ENCODE measurements around the gene GCNT1. TPM values are rescaled to one million over a fixed set of nuclear protein-coding genes. Genes with fewer than 3 reads are reported as not detected.

GCNT1 gene
- total and polyA plus RNA-seq, 2 of the 4 experiments (the other 2 are of a cell fraction) = 12.5 to 46.6 TPM

DNA sequence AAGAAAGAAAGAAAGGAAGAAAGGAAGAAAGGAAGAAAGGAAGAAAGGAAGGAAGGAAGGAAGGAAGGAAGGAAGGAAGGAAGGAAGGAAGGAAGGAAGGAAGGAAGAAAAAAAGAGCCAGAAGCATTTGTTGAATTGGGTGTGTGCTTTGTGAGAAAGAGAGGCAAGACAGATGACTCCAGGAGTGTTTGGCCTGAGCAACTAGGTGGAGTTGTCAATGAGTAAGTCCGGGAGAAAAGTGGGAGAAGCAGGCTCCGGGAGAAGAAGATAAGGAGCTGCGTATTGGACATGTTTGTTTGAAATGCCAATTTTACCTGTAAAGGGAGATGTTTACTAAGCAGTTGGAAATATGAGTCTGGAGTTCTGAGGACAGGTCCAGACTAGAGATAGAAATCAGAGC, 15.1 kb upstream of the GCNT1 start:
- Histone ChIP-seq H2AFZ (replicated peaks; ENCODE audit: low read length, poor library complexity) (no peak overlapping the region), H3K9me3 (ENCODE audit: control insufficient read depth, insufficient read depth, low read length) (no peaks in the 10 kb centered on the region), H3K4me3 (ENCODE audit: insufficient read depth, low read depth, low read length) (no peak overlapping the region), H3K14ac (replicated peaks; ENCODE audit: low read depth, low read length) (no peak overlapping the region), H2AK5ac (ENCODE audit: low read depth, low read length) (no peak overlapping the region), H3K4ac (ENCODE audit: low read depth, low read length) (no peak overlapping the region), H4K20me1 (ENCODE audit: insufficient read depth, low read length) (no peaks in the 10 kb centered on the region), H3K27me3 (ENCODE audit: control insufficient read depth, insufficient read depth, low read length) (no peaks in the 10 kb centered on the region), H4K8ac (ENCODE audit: low read depth in 2 of 2, low read length in 2 of 2) (no peak overlapping the region), H4K5ac (ENCODE audit: low read depth, low read length) (no peak overlapping the region), H3K23ac (ENCODE audit: low read depth, low read length) (no peak overlapping the region), H2BK5ac (ENCODE audit: low read depth, low read length, poor library complexity, severe bottlenecking) (no peak overlapping the region), H3K36me3 (ENCODE audit: control insufficient read depth, insufficient read depth, low read length) (no peaks in the 10 kb centered on the region), H3K9me1 (ENCODE audit: insufficient read depth, low read length) (no peaks in the 10 kb centered on the region), H3K18ac (ENCODE audit: low read depth, low read length) (no peak overlapping the region), H2BK20ac (ENCODE audit: low read depth, low read length) (no peak overlapping the region), H3K9ac (ENCODE audit: low read depth, low read length) (no peak overlapping the region), H2BK15ac (ENCODE audit: low read depth, low read length) (no peak overlapping the region), H2BK120ac (ENCODE audit: low read depth, low read length) (no peak overlapping the region), H3K79me1 (ENCODE audit: low read depth in 1 of 2, low read length in 2 of 2) (no peaks in the 10 kb centered on the region), H3K27ac (ENCODE audit: insufficient read depth, low read length) (no peak overlapping the region), H3K4me1 (ENCODE audit: control insufficient read depth, insufficient read depth, low read length) (peaks cover 5% of the 10 kb centered on the region), H4K91ac (ENCODE audit: insufficient read depth, low read depth, low read length) (no peak overlapping the region), H3K56ac (ENCODE audit: extremely low read depth, insufficient read depth, low read length) (no peak overlapping the region), H3K4me2 (ENCODE audit: low read depth, low read length) (no peak overlapping the region), H2AK9ac (replicated peaks; ENCODE audit: low read depth, low read length, poor library complexity) (no peak overlapping the region)
- intact Hi-C loops (cut with micrococcal nuclease) (no loop called here), in situ Hi-C loops (cut with MboI; ENCODE audit: low sequenced_read_pairs) (no loop called here), dilution Hi-C loops (cut with HindIII; ENCODE audit: low sequenced_read_pairs, unreplicated experiment) (no loop called here)
- no peak for TF ChIP-seq MAFK (IDR thresholded peaks at IDR 0.05; ENCODE audit: low read depth, low read length)
- TF ChIP-seq ELK1 (IDR thresholded peaks at IDR 0.05; ENCODE audit: borderline replicate concordance, low read depth, low read length) = no peak
- TF ChIP-seq, protein P1, sequence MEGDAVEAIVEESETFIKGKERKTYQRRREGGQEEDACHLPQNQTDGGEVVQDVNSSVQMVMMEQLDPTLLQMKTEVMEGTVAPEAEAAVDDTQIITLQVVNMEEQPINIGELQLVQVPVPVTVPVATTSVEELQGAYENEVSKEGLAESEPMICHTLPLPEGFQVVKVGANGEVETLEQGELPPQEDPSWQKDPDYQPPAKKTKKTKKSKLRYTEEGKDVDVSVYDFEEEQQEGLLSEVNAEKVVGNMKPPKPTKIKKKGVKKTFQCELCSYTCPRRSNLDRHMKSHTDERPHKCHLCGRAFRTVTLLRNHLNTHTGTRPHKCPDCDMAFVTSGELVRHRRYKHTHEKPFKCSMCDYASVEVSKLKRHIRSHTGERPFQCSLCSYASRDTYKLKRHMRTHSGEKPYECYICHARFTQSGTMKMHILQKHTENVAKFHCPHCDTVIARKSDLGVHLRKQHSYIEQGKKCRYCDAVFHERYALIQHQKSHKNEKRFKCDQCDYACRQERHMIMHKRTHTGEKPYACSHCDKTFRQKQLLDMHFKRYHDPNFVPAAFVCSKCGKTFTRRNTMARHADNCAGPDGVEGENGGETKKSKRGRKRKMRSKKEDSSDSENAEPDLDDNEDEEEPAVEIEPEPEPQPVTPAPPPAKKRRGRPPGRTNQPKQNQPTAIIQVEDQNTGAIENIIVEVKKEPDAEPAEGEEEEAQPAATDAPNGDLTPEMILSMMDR (conservative IDR thresholded peaks at IDR 0.05; ENCODE audit: low read depth, low read length) = no peak
- TF ChIP-seq, protein P2, sequence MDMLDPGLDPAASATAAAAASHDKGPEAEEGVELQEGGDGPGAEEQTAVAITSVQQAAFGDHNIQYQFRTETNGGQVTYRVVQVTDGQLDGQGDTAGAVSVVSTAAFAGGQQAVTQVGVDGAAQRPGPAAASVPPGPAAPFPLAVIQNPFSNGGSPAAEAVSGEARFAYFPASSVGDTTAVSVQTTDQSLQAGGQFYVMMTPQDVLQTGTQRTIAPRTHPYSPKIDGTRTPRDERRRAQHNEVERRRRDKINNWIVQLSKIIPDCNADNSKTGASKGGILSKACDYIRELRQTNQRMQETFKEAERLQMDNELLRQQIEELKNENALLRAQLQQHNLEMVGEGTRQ (IDR thresholded peaks at IDR 0.05; ENCODE audit: low read depth, low read length) = no peak
- TF ChIP-seq CEBPB (IDR thresholded peaks at IDR 0.05; ENCODE audit: low read depth, low read length) = no peak
- no peak for TF ChIP-seq MXI1 (IDR thresholded peaks at IDR 0.05; ENCODE audit: borderline replicate concordance, low read depth, low read length)
- TF ChIP-seq RFX5 (IDR thresholded peaks at IDR 0.05; ENCODE audit: low read depth, low read length) = no peak
- TF ChIP-seq FOS (IDR thresholded peaks at IDR 0.05; ENCODE audit: low read depth, low read length) = no peak
- TF ChIP-seq NFE2L2 (IDR thresholded peaks at IDR 0.05; ENCODE audit: low read depth, low read length) = no peak
- no peak for TF ChIP-seq SMC3 (IDR thresholded peaks at IDR 0.05; ENCODE audit: low read depth, low read length)
- TF ChIP-seq CHD1 (IDR thresholded peaks at IDR 0.05; ENCODE audit: low read depth, low read length) = no peak
- no peak for TF ChIP-seq POLR2A (IDR thresholded peaks at IDR 0.05; ENCODE audit: low read depth, low read length)
- TF ChIP-seq RCOR1 (IDR thresholded peaks at IDR 0.05; ENCODE audit: insufficient replicate concordance, low read length) = no peak
- TF ChIP-seq MAZ (IDR thresholded peaks at IDR 0.05; ENCODE audit: borderline replicate concordance, low read depth, low read length) = no peak
- no peak for TF ChIP-seq BHLHE40 (IDR thresholded peaks at IDR 0.05; ENCODE audit: low read depth, low read length)
- TF ChIP-seq RAD21 (IDR thresholded peaks at IDR 0.05; ENCODE audit: low read length) = no peak
- POLR2A ChIA-PET (ENCODE audit: unreplicated experiment) = no interaction called here
- DNase-seq (no peak), ATAC-seq (ENCODE audit: low read depth) (no peak)
- 78% methylated on average over 3 of the region's 3 CpGs; no CpG with 5 or more reads in 1 of the 2 experiments for WGBS, 2 experiments (ENCODE audit: extremely low coverage in 2 of 2, insufficient read length in 1 of 2)
- CTCF ChIA-PET = no interaction called here
- no TSS peak for BruUV-seq (replicated peaks)
